Gastrocnemius medialis (tissue), 4 donors: Measurements from ENCODE around the gene SOS2. TPM values are rescaled to one million over a fixed set of nuclear protein-coding genes. Genes with fewer than 3 reads are reported as not detected.

Source experiments
- ATAC-seq, 2 donors: fragments of 150-250 bp; one replicate each; pipeline ENCODE4 v1.9.1; 2016
- DNase-seq, 2 donors: peaks; one replicate each; pipeline ENCODE4 v3.0.0-alpha.2; 2019
- H3K27ac ChIP-seq, 4 donors: fragments of 200-600 bp; sonication (generic); 1 replicate in 1 of 4; 2 replicates in 3 of 4; pipeline ENCODE4 v1.5.1; 2016 to 2018; ENCODE audit warnings: mild to moderate bottlenecking in 2 of 4, moderate library complexity in 1 of 4
- H3K27me3 ChIP-seq, 3 donors: fragments of 200-600 bp; sonication (generic) in 2 of 3; 1 replicate in 1 of 3; 2 replicates in 2 of 3; pipeline versions ENCODE4 v1.5.1 to v1.6.0; 2016 to 2019; ENCODE audit warnings: mild to moderate bottlenecking in 1 of 3, moderate library complexity in 1 of 3
- H3K36me3 ChIP-seq, 2 donors: fragments of 200-600 bp; sonication (generic) in 1 of 2; one replicate each; pipeline ENCODE4 v1.5.1; 2017 to 2018
- H3K4me1 ChIP-seq, 2 donors: fragments of 200-600 bp; sonication (generic) in 1 of 2; one replicate each; pipeline ENCODE4 v1.5.1; 2016 to 2017; ENCODE audit warnings: mild to moderate bottlenecking in 2 of 2
- H3K4me3 ChIP-seq, 4 donors: fragments of 200-600 bp; sonication (generic) in 3 of 4; 1 replicate in 1 of 4; 2 replicates in 3 of 4; pipeline ENCODE4 v1.5.1; 2016 to 2019; ENCODE audit warnings: mild to moderate bottlenecking in 2 of 4
- H3K9me3 ChIP-seq, 3 donors: fragments of 200-600 bp; sonication (generic) in 2 of 3; 1 replicate in 1 of 3; 2 replicates in 2 of 3; pipeline ENCODE4 v1.5.1; 2016 to 2019
- POLR2A ChIP-seq, 2 donors: fragments of 450-650 bp; IDR thresholded peaks; one replicate each; pipeline ENCODE4 v1.6.1; 2017; ENCODE audit warnings: antibody characterized with exemption in 2 of 2, mild to moderate bottlenecking in 2 of 2, moderate library complexity in 2 of 2
- in situ Hi-C, 4 donors: fragments of 200-750 bp; cut with MboI; loops; one replicate each; pipeline versions ENCODE4 v1.15.0 to v1.8.0; 2017; ENCODE audit warnings: low sequenced_read_pairs in 4 of 4
- intact Hi-C: fragments of 100-400 bp; cut with DNase I; formaldehyde crosslinking; loops from one replicate; pipeline ENCODE4 v1.15.1; 2023; ENCODE audit warnings: low total_unique reads
- total RNA-seq, 4 donors: library from RNA; depleted of rRNA; stranded (reverse); fragments of >200 nt; gene quantifications; one replicate each; pipeline versions ENCODE4 v1.1.0 to v1.2.3, GENCODE V29; 2016
- TF ChIP-seq, protein P1 (sequence below), 5 experiments: fragments of 450-650 bp in 3 of 5; fragments of 200-600 bp in 2 of 5; sonication (generic) in 2 of 5; IDR thresholded peaks in 4 of 5; conservative IDR thresholded peaks in 1 of 5; 1 replicate in 4 of 5; 2 replicates in 1 of 5; pipeline ENCODE4 v1.5.1; 2016 to 2019; ENCODE audit warnings: antibody characterized with exemption in 5 of 5, mild to moderate bottlenecking in 3 of 5, moderate library complexity in 3 of 5

Gene SOS2
- total RNA-seq, 4 donors from 2014 or later = 46.5 to 81.2 (median 52.3) TPM

- intact Hi-C loops (loop anchor here (2.0 to 10.0 kb wide), 3 partner anchors 117 to 415 kb away; partner anchors contain the start of genes KLHDC2, MAP4K5 and SOS2), in situ Hi-C loops (loop anchor here in 2 of 4 donors (10.0 to 25.0 kb wide), 2 partner anchors 253 to 480 kb away; partner anchors contain the start of gene DNAAF2 (in 2 of the 2))
- TF ChIP-seq, protein P1, sequence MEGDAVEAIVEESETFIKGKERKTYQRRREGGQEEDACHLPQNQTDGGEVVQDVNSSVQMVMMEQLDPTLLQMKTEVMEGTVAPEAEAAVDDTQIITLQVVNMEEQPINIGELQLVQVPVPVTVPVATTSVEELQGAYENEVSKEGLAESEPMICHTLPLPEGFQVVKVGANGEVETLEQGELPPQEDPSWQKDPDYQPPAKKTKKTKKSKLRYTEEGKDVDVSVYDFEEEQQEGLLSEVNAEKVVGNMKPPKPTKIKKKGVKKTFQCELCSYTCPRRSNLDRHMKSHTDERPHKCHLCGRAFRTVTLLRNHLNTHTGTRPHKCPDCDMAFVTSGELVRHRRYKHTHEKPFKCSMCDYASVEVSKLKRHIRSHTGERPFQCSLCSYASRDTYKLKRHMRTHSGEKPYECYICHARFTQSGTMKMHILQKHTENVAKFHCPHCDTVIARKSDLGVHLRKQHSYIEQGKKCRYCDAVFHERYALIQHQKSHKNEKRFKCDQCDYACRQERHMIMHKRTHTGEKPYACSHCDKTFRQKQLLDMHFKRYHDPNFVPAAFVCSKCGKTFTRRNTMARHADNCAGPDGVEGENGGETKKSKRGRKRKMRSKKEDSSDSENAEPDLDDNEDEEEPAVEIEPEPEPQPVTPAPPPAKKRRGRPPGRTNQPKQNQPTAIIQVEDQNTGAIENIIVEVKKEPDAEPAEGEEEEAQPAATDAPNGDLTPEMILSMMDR (IDR thresholded peaks at IDR 0.05 in 4 of 5, conservative IDR thresholded peaks at IDR 0.05 in 1 of 5) = no peak
- no peak for TF ChIP-seq POLR2A (IDR thresholded peaks at IDR 0.05)
- peaks cover 14% of the 10 kb centered on the region in 2 donors for H3K4me1 ChIP-seq
- ATAC-seq (no peak), DNase-seq (no peak)
- H3K36me3 ChIP-seq = peaks cover 0 to 31% of the 10 kb centered on the region in 2 donors
- H3K27me3 ChIP-seq = no peaks in the 10 kb centered on the region
- peak overlapping the region; percentile 86 to 92 (median 90) for H3K27ac ChIP-seq
- H3K4me3 ChIP-seq = no peak overlapping the region
- no peaks in the 10 kb centered on the region for H3K9me3 ChIP-seq
Measured at GRCh38 chr14:50117456-50117855, 113.9 kb downstream of the SOS2 start.

- intact Hi-C loops (loop anchor here (2.0 to 10.0 kb wide), 3 partner anchors 118 to 416 kb away; partner anchors contain the start of genes KLHDC2, MAP4K5 and SOS2), in situ Hi-C loops (loop anchor here in 2 of 4 donors (10.0 to 25.0 kb wide), 2 partner anchors 252 to 480 kb away; partner anchors contain the start of gene DNAAF2 (in 2 of the 2))
- DNase-seq (no peak), ATAC-seq (peak in 1 of 2 donors; percentile 4)
- Histone ChIP-seq H3K9me3 (no peaks in the 10 kb centered on the region), H3K4me3 (peak overlapping the region; percentile 75 to 87 (median 82)), H3K27ac (peak overlapping the region; percentile 86 to 92 (median 90)), H3K27me3 (no peaks in the 10 kb centered on the region), H3K4me1 (peaks cover 14% of the 10 kb centered on the region in 2 donors), H3K36me3 (peaks cover 0 to 34% of the 10 kb centered on the region in 2 donors)
- TF ChIP-seq POLR2A (IDR thresholded peaks at IDR 0.05) = no peak
- TF ChIP-seq, protein P1 (IDR thresholded peaks at IDR 0.05 in 4 of 5, conservative IDR thresholded peaks at IDR 0.05 in 1 of 5) = no peak
Measured at GRCh38 chr14:50116966-50117365, 114.4 kb downstream of the SOS2 start.

- H3K27me3 ChIP-seq = no peaks in the 10 kb centered on the region
- H3K4me1 ChIP-seq = peaks cover 14% of the 10 kb centered on the region in 2 donors
- DNase-seq (peak; percentile 82 to 90), ATAC-seq (peak; percentile 94 to 95)
- in situ Hi-C loops = loop anchor here in 2 of 4 donors (10.0 to 25.0 kb wide), 2 partner anchors 252 to 479 kb away; partner anchors contain the start of gene DNAAF2 (in 2 of the 2)
- H3K9me3 ChIP-seq = no peaks in the 10 kb centered on the region
- H3K36me3 ChIP-seq = peaks cover 0 to 40% of the 10 kb centered on the region in 2 donors
- intact Hi-C loops = loop anchor here (2.0 to 10.0 kb wide), 3 partner anchors 118 to 416 kb away; partner anchors contain the start of genes KLHDC2, MAP4K5 and SOS2
- peak within 1 kb of the TSS; percentile 86 to 92 (median 90) for H3K27ac ChIP-seq
- TF ChIP-seq, protein P1 (IDR thresholded peaks at IDR 0.05 in 4 of 5, conservative IDR thresholded peaks at IDR 0.05 in 1 of 5) = peak in 1 of 5 experiments; percentile 7
- TF ChIP-seq POLR2A (IDR thresholded peaks at IDR 0.05) = peak; percentile 77 to 86
- H3K4me3 ChIP-seq = peak within 1 kb of the TSS; percentile 75 to 87 (median 82)
Measured at GRCh38 chr14:50116181-50116956, 115.0 kb downstream of the SOS2 start, which contains the start of gene VCPKMT. VCPKMT (minus strand) TSS chr14:50116572; CDS start chr14:50116552, 20 bp downstream.

GRCh38 chr14:50113381-50114035, 117.9 kb downstream of the SOS2 start:
- H3K27ac ChIP-seq = no peak overlapping the region
- intact Hi-C loops (loop anchor here (10.0 kb wide), 2 partner anchors 121 to 349 kb away; partner anchors contain the start of genes KLHDC2 and SOS2), in situ Hi-C loops (loop anchor here in 3 of 4 donors (5.0 to 25.0 kb wide), 3 partner anchors 246 to 476 kb away; partner anchors contain the start of gene DNAAF2 (in 2 of the 3))
- H3K4me1 ChIP-seq = peaks cover 14% of the 10 kb centered on the region in 2 donors
- no peaks in the 10 kb centered on the region for H3K9me3 ChIP-seq
- H3K36me3 ChIP-seq = peaks cover 0 to 55% of the 10 kb centered on the region in 2 donors
- no peaks in the 10 kb centered on the region for H3K27me3 ChIP-seq
- ATAC-seq = no peak
- TF ChIP-seq POLR2A (IDR thresholded peaks at IDR 0.05) = no peak
- TF ChIP-seq, protein P1 (IDR thresholded peaks at IDR 0.05 in 4 of 5, conservative IDR thresholded peaks at IDR 0.05 in 1 of 5) = no peak
- H3K4me3 ChIP-seq = no peak overlapping the region
- DNase-seq = no peak
